H1 (cell line): ENCODE data around the gene PYGL. TPM values are rescaled to one million over a fixed set of nuclear protein-coding genes. Genes with fewer than 3 reads are reported as not detected.

Experiments
- CTCF ChIA-PET: fragments of 300-600 bp; sonication (Branson Sonifier 250); formaldehyde crosslinking; loops from one replicate; lab custom pipeline; 2021; ENCODE audit not compliant: partially characterized antibody; lab: Charles Lee
- POLR2A ChIA-PET: fragments of 300-600 bp; sonication (Branson Sonifier 250); formaldehyde crosslinking; loops from one replicate; lab custom pipeline; 2021; ENCODE audit warnings: inconsistent platforms; ENCODE audit not compliant: partially characterized antibody; lab: Charles Lee
- DNase-seq, 2 experiments: peaks; one replicate each; pipeline versions ENCODE4 v3.0.0 to v3.0.0-alpha.2; 2010 to 2022; ENCODE audit warnings: low spot score in 2 of 2, low read depth in 1 of 2, mixed read lengths in 1 of 2
- FAIRE-seq: peaks from 2 replicates; lab custom pipeline; 2011; peaks lifted over from hg19 to GRCh38; lab: Jason Lieb, UNC
- H2AFZ ChIP-seq: 2 replicates; pipeline ENCODE4 v1.8.1; 2012; ENCODE audit warnings: low read length, inconsistent platforms
- H2AK5ac ChIP-seq: 2 replicates; pipeline ENCODE4 v1.6.1; 2013; ENCODE audit warnings: low read depth, low read length
- H2BK120ac ChIP-seq: replicated peaks from 2 replicates; pipeline ENCODE3; 2013; ENCODE audit warnings: low read depth, low read length, inconsistent platforms
- H2BK12ac ChIP-seq: 2 replicates; pipeline ENCODE4 v1.6.1; 2013; ENCODE audit warnings: low read depth, low read length
- H2BK15ac ChIP-seq: 2 replicates; pipeline ENCODE4 v1.6.1; 2013; ENCODE audit warnings: low read length
- H2BK20ac ChIP-seq: 2 replicates; pipeline ENCODE4 v1.6.1; 2013; ENCODE audit warnings: low read length
- H2BK5ac ChIP-seq: 2 replicates; pipeline ENCODE4 v1.6.1; 2013; ENCODE audit warnings: low read depth, low read length
- H3K14ac ChIP-seq: 2 replicates; pipeline ENCODE4 v1.6.1; 2013; ENCODE audit warnings: inconsistent platforms; ENCODE audit not compliant: insufficient read length
- H3K18ac ChIP-seq: 2 replicates; pipeline ENCODE4 v1.6.1; 2013; ENCODE audit warnings: low read length; ENCODE audit errors: extremely low read depth
- H3K23ac ChIP-seq: 2 replicates; pipeline ENCODE4 v1.6.1; 2013; ENCODE audit warnings: inconsistent platforms; ENCODE audit not compliant: insufficient read length
- H3K23me2 ChIP-seq: 2 replicates; pipeline ENCODE4 v1.6.1; 2013; ENCODE audit warnings: low read depth, low read length
- H3K27ac ChIP-seq: 2 replicates; pipeline ENCODE4 v1.6.1; 2011; ENCODE audit warnings: low read depth, low read length, inconsistent platforms
- H3K27me3 ChIP-seq, 4 experiments: replicated peaks in 1 of 4; 1 replicate in 1 of 4; 2 replicates in 3 of 4; pipeline versions ENCODE4 v1.6.1 to v1.8.1; 2011 to 2013; ENCODE audit warnings: low read length in 3 of 4, mild to moderate bottlenecking in 3 of 4, inconsistent platforms in 2 of 4, mixed read lengths in 2 of 4, moderate library complexity in 1 of 4; ENCODE audit not compliant: control insufficient read depth in 3 of 4, insufficient read depth in 3 of 4; ENCODE audit errors: extremely low read depth in 1 of 4
- H3K36me3 ChIP-seq, 4 experiments: 2 replicates each; pipeline versions ENCODE4 v1.6.1 to v1.8.1; 2011 to 2013; ENCODE audit warnings: mild to moderate bottlenecking in 4 of 4, low read length in 3 of 4, moderate library complexity in 2 of 4, control low read depth in 1 of 4, inconsistent platforms in 1 of 4; ENCODE audit not compliant: insufficient read depth in 4 of 4, control insufficient read depth in 2 of 4
- H3K4ac ChIP-seq: replicated peaks from 2 replicates; pipeline ENCODE3; 2013; ENCODE audit warnings: low read length, low read depth, mixed read lengths, inconsistent platforms; ENCODE audit not compliant: insufficient read length
- H3K4me1 ChIP-seq, 4 experiments: replicated peaks in 1 of 4; 1 replicate in 1 of 4; 2 replicates in 3 of 4; pipeline versions ENCODE4 v1.6.1 to v1.8.1; 2011 to 2013; ENCODE audit warnings: low read length in 3 of 4, inconsistent platforms in 2 of 4, mixed read lengths in 1 of 4; ENCODE audit not compliant: insufficient read depth in 4 of 4, control insufficient read depth in 3 of 4
- H3K4me2 ChIP-seq, 2 experiments: 2 replicates each; pipeline versions ENCODE4 v1.6.1 to v1.8.1; 2011 to 2013; ENCODE audit warnings: low read depth in 2 of 2, low read length in 2 of 2, control low read depth in 1 of 2, inconsistent platforms in 1 of 2, mild to moderate bottlenecking in 1 of 2; ENCODE audit not compliant: insufficient read depth in 1 of 2
- H3K4me3 ChIP-seq, 4 experiments: fragments of 200-600, 300-600 bp in 1 of 4; sonication (generic), shearing (Covaris generic), sonication (Bioruptor Twin) in 1 of 4; 2 replicates each; pipeline versions ENCODE4 v1.5.1 to v1.8.1; 2011 to 2016; ENCODE audit warnings: low read length in 4 of 4, low read depth in 3 of 4, control low read depth in 2 of 4, inconsistent platforms in 2 of 4, mild to moderate bottlenecking in 2 of 4, mixed read lengths in 1 of 4, moderate library complexity in 1 of 4; ENCODE audit not compliant: insufficient read depth in 2 of 4; ENCODE audit errors: extremely low read depth in 1 of 4
- H3K56ac ChIP-seq: replicated peaks from 2 replicates; pipeline ENCODE3; 2013; ENCODE audit warnings: low read depth, mild to moderate bottlenecking, mixed read lengths, low read length, inconsistent platforms; ENCODE audit not compliant: insufficient read length
- H3K79me1 ChIP-seq: 2 replicates; pipeline ENCODE4 v1.6.1; 2013; ENCODE audit warnings: low read depth, low read length, control low read depth
- H3K79me2 ChIP-seq, 2 experiments: 2 replicates each; pipeline versions ENCODE4 v1.6.1 to v1.8.1; 2012 to 2013; ENCODE audit warnings: low read length in 2 of 2, mild to moderate bottlenecking in 2 of 2, inconsistent platforms in 1 of 2; ENCODE audit not compliant: insufficient read depth in 2 of 2, control insufficient read depth in 1 of 2
- H3K9ac ChIP-seq, 4 experiments: replicated peaks in 1 of 4; 1 replicate in 1 of 4; 2 replicates in 3 of 4; pipeline versions ENCODE4 v1.6.1 to v1.8.1; 2011 to 2013; ENCODE audit warnings: low read depth in 3 of 4, low read length in 3 of 4, control low read depth in 2 of 4, mild to moderate bottlenecking in 2 of 4, moderate library complexity in 2 of 4, inconsistent platforms in 1 of 4; ENCODE audit errors: extremely low read depth in 1 of 4
- H3K9me3 ChIP-seq, 2 experiments: 2 replicates each; pipeline versions ENCODE4 v1.6.1 to v1.8.1; 2012 to 2013; ENCODE audit warnings: mild to moderate bottlenecking in 2 of 2, moderate library complexity in 2 of 2, control low read depth in 1 of 2, inconsistent platforms in 1 of 2, low read depth in 1 of 2, low read length in 1 of 2, mixed read lengths in 1 of 2; ENCODE audit not compliant: insufficient read depth in 2 of 2
- H4K20me1 ChIP-seq, 2 experiments: replicated peaks in 1 of 2; 2 replicates each; pipeline versions ENCODE3 to v1.8.1; 2011 to 2013; ENCODE audit warnings: inconsistent platforms in 2 of 2, low read length in 2 of 2, mild to moderate bottlenecking in 1 of 2; ENCODE audit not compliant: insufficient read depth in 2 of 2, control insufficient read depth in 1 of 2
- H4K5ac ChIP-seq: 2 replicates; pipeline ENCODE4 v1.6.1; 2013; ENCODE audit warnings: low read length, low read depth, mixed read lengths, inconsistent platforms; ENCODE audit not compliant: insufficient read length
- H4K8ac ChIP-seq: 2 replicates; pipeline ENCODE4 v1.8.0; 2013; ENCODE audit warnings: mild to moderate bottlenecking, moderate library complexity, low read length, inconsistent platforms; ENCODE audit not compliant: insufficient read depth; ENCODE audit errors: extremely low read depth
- H4K91ac ChIP-seq: replicated peaks from 2 replicates; pipeline ENCODE3; 2013; ENCODE audit warnings: low read length, mixed read lengths, inconsistent platforms; ENCODE audit not compliant: insufficient read length
- BACH1 ChIP-seq: IDR thresholded peaks from 2 replicates; pipeline ENCODE4 v1.6.1; 2012; ENCODE audit warnings: low read length, improper control_type of control experiment
- CBX5 ChIP-seq: fragments of 300-800, 300-1000 bp; sonication (generic); IDR thresholded peaks from 2 replicates; pipeline ENCODE4 v1.7.1; 2016; ENCODE audit warnings: antibody characterized with exemption, low read length, low read depth
- GABPA ChIP-seq: IDR thresholded peaks from 2 replicates; pipeline ENCODE4 v1.6.1; 2011; ENCODE audit warnings: mild to moderate bottlenecking, low read length, moderate library complexity, borderline replicate concordance; ENCODE audit not compliant: insufficient read depth
- KDM5A ChIP-seq: fragments of 200-600 bp; IDR thresholded peaks from 2 replicates; pipeline ENCODE4 v1.7.1; 2012; ENCODE audit warnings: mild to moderate bottlenecking, low read length, inconsistent platforms, mixed read lengths
- NANOG ChIP-seq: IDR thresholded peaks from 2 replicates; pipeline ENCODE4 v1.6.1; 2011; ENCODE audit warnings: low read length, low read depth, mild to moderate bottlenecking, inconsistent platforms; ENCODE audit not compliant: insufficient read depth, poor library complexity, severe bottlenecking
- POLR2A ChIP-seq, 2 experiments: IDR thresholded peaks; 1 replicate in 1 of 2; 2 replicates in 1 of 2; pipeline ENCODE4 v1.6.1; 2011; ENCODE audit warnings: low read depth in 2 of 2, low read length in 2 of 2, mild to moderate bottlenecking in 2 of 2; ENCODE audit errors: control extremely low read depth in 1 of 2
- RBBP5 ChIP-seq: IDR thresholded peaks from 2 replicates; pipeline ENCODE4 v1.7.1; 2012; ENCODE audit warnings: low read depth, mild to moderate bottlenecking, inconsistent platforms, low read length, moderate library complexity, borderline replicate concordance
- SIN3A ChIP-seq, 2 experiments: IDR thresholded peaks in 1 of 2; conservative IDR thresholded peaks in 1 of 2; 2 replicates each; pipeline ENCODE4 v1.6.1; 2011 to 2012; ENCODE audit warnings: low read length in 2 of 2, improper control_type of control experiment in 1 of 2, low read depth in 1 of 2, mild to moderate bottlenecking in 1 of 2
- SIX5 ChIP-seq: IDR thresholded peaks from 2 replicates; pipeline ENCODE4 v1.6.1; 2011; ENCODE audit warnings: mild to moderate bottlenecking, low read depth, low read length
- SRF ChIP-seq: IDR thresholded peaks from 2 replicates; pipeline ENCODE4 v1.6.1; 2011; ENCODE audit warnings: mild to moderate bottlenecking, low read depth, low read length, moderate library complexity
- TAF1 ChIP-seq: IDR thresholded peaks from 2 replicates; pipeline ENCODE4 v1.6.1; 2011; ENCODE audit warnings: mild to moderate bottlenecking, low read depth, low read length
- TAF7 ChIP-seq: optimal IDR thresholded peaks from 2 replicates; pipeline ENCODE3; 2011; ENCODE audit warnings: low read depth, mild to moderate bottlenecking, inconsistent platforms, low read length, moderate library complexity, borderline replicate concordance
- TEAD4 ChIP-seq: IDR thresholded peaks from 2 replicates; pipeline ENCODE4 v1.6.1; 2012; ENCODE audit warnings: low read depth, low read length, inconsistent platforms, mixed read lengths
- YY1 ChIP-seq: IDR thresholded peaks from 2 replicates; pipeline ENCODE4 v1.6.1; 2011; ENCODE audit warnings: low read depth, mild to moderate bottlenecking, low read length
- WGBS, 2 experiments: shearing (Covaris generic) in 1 of 2; methylation state at CpG; one replicate each; pipeline versions ENCODE4 v1.1.6 to v1.1.7; 2013 to 2015; ENCODE audit warnings: low lambda C conversion rate in 2 of 2, mixed read lengths in 2 of 2, inconsistent platforms in 1 of 2, low coverage in 1 of 2, missing lambda C conversion rate in 1 of 2; ENCODE audit not compliant: insufficient replicate concordance in 2 of 2, insufficient coverage in 1 of 2, insufficient read length in 1 of 2; ENCODE audit errors: extremely low coverage in 1 of 2, missing lambda C conversion rate in 1 of 2; 5-methylcytosine and 5-hydroxymethylcytosine counted together
- polyA plus RNA-seq, 7 experiments: library from polyadenylated mRNA; depleted of rRNA in 3 of 7; stranded (reverse) in 5 of 7; unstranded in 2 of 7; fragments of >200 nt in 5 of 7; fragments of 200-250 nt in 2 of 7; gene quantifications; 1 replicate in 5 of 7; 2 replicates in 1 of 7; 4 replicates in 1 of 7; pipeline versions ENCODE4 v1.2.1 to v1.2.3, GENCODE V29; 2011 to 2013; ENCODE audit warnings: missing spikeins in 2 of 7, mixed read lengths in 2 of 7
- total RNA-seq: library from RNA; stranded (reverse); fragmentation: NEBNext Ultra II Directional; extraction: Animal tissue kit (Norgen Biotek cat#: 25700); gene quantifications from 2 replicates; pipeline ENCODE4 v1.2.1, GENCODE V29; 2021

The PYGL gene
- total and polyA plus RNA-seq, 2 of the 8 experiments (the other 6 are each of a cell fraction or from before 2014, with no cell fraction given), result 26.1 to 50.5 TPM

DNA sequence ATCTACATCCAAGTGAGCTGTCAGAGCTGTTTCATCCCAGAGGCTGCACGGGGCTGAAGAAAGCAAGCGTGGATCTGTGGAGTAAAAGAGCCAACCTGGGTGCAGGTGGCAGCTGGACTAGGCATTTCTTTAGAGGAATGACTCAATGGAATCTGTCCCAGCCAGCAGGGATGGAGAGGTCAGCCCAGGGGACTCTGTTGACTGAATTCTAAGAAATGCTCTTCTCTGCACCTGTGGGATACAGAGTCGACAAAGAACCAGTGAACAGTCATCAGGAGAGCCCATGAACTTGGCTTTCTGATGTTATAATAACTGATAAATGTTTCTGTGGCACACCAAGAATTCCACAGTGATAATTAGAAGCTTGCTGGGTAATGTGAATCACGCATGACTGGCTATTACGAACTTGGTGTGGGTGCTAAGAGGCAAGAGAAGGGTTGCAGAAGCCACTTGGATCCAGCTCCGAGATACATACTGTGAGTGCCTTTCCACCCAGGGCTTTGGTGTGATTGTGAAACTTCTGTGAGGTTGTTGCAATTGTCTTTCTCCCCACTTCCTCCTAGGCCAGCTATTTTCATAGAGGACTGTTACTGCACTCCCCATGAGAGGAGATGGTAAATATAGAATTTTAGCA lies 16.2 kb downstream of the PYGL start:
- no peak overlapping the region for H2AFZ ChIP-seq
- H2AK5ac ChIP-seq, result no peak overlapping the region
- 88% methylated on average over 6 of the region's 6 CpGs; no CpG with 5 or more reads in 1 of the 2 experiments for WGBS, 2 experiments
- H3K79me2 ChIP-seq, result no peaks in the 10 kb centered on the region
- no peak overlapping the region for H3K18ac ChIP-seq
- H3K27ac ChIP-seq, result no peak overlapping the region
- DNase-seq, result no peak
- no peaks in the 10 kb centered on the region for H3K27me3 ChIP-seq
- H2BK20ac ChIP-seq, result no peak overlapping the region
- H2BK5ac ChIP-seq, result no peak overlapping the region
- H3K14ac ChIP-seq, result no peak overlapping the region
- peaks cover 0 to 5% (median 0%) of the 10 kb centered on the region in 4 experiments; a peak in 1 of 7 replicates for H3K4me1 ChIP-seq
- no peak overlapping the region for H3K9ac ChIP-seq
- no peaks in the 10 kb centered on the region for H3K79me1 ChIP-seq
- peaks cover 0 to 26% (median 12%) of the 10 kb centered on the region in 4 experiments; a peak in 7 of 8 replicates for H3K36me3 ChIP-seq
- FAIRE-seq, result no peak
- H4K5ac ChIP-seq, result no peak overlapping the region
- no peak overlapping the region for H3K4ac ChIP-seq
- H3K9me3 ChIP-seq, result no peaks in the 10 kb centered on the region
- H3K23me2 ChIP-seq, result no peaks in the 10 kb centered on the region
- no peak overlapping the region for H3K56ac ChIP-seq
- H3K23ac ChIP-seq, result no peak overlapping the region
- H4K8ac ChIP-seq, result no peak overlapping the region
- H2BK15ac ChIP-seq, result no peak overlapping the region
- no peak overlapping the region for H4K91ac ChIP-seq
- ChIA-PET POLR2A (no interaction called here), CTCF (interaction anchor here (1.6 to 2.1 kb wide), 2 partner anchors 10 to 26 kb away, joined by 6 to 7 read pairs; no protein-coding TSS in a partner anchor)
- H4K20me1 ChIP-seq, result no peaks in the 10 kb centered on the region
- no peak overlapping the region for H3K4me2 ChIP-seq
- H3K4me3 ChIP-seq, result no peak overlapping the region
- H2BK120ac ChIP-seq, result no peak overlapping the region
- H2BK12ac ChIP-seq, result no peak overlapping the region
- TF ChIP-seq TAF7 (no peak), TEAD4 (no peak), NANOG (no peak), SRF (no peak), RBBP5 (no peak), YY1 (no peak), SIN3A (conservative IDR thresholded peaks at IDR 0.05 in 1 of 2, IDR thresholded peaks at IDR 0.05 in 1 of 2; ENCODE audit: low read depth in 1 of 2, low read length in 2 of 2) (no peak), BACH1 (no peak), CBX5 (no peak), POLR2A (IDR thresholded peaks at IDR 0.05; ENCODE audit: control extremely low read depth in 1 of 2, low read depth in 2 of 2, low read length in 2 of 2) (no peak), SIX5 (no peak), KDM5A (no peak), TAF1 (no peak), GABPA (no peak)
